ENCODE data around the gene C10orf105.

DNA sequence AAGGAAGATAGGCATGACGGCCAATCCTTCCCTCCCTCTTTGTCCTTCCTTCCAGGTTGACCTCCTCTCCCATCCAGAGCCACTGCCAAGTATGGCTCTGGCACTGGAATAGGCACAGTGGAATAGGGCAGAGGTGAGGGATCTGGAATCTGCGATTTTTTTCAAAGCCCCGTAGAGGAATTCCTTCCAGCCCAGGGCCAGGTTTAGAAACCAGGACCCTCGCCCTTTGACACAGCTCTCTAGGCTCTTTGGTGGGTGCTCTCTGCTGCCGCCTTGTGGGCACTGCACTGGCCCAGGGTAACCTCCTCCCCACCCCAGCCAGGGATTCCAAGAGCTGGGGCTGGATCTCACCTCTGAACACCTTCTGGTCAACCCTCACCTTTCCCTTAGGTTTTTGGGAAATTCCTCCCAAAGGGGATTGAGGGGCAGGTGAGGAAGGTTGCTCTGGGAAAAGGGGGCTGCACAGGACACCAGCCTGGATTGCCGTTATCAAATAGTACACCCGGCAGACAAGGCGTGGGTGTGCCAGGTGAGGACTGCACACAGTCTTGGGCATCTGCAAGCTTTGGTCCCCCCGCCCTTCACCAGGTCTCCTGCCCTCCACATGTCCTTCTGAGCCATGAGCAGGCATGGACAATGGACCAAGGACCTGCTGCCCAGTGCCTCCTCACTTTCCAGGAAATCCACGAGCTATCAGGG lies 22.8 kb downstream of the C10orf105 start:
- TF ChIP-seq, protein P1, sequence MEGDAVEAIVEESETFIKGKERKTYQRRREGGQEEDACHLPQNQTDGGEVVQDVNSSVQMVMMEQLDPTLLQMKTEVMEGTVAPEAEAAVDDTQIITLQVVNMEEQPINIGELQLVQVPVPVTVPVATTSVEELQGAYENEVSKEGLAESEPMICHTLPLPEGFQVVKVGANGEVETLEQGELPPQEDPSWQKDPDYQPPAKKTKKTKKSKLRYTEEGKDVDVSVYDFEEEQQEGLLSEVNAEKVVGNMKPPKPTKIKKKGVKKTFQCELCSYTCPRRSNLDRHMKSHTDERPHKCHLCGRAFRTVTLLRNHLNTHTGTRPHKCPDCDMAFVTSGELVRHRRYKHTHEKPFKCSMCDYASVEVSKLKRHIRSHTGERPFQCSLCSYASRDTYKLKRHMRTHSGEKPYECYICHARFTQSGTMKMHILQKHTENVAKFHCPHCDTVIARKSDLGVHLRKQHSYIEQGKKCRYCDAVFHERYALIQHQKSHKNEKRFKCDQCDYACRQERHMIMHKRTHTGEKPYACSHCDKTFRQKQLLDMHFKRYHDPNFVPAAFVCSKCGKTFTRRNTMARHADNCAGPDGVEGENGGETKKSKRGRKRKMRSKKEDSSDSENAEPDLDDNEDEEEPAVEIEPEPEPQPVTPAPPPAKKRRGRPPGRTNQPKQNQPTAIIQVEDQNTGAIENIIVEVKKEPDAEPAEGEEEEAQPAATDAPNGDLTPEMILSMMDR (conservative IDR thresholded peaks at IDR 0.05 in 1 of 2, IDR thresholded peaks at IDR 0.05 in 1 of 2; ENCODE audit: low read depth in 1 of 2, low read length in 2 of 2): peak; percentile 87 to 93
- TF ChIP-seq EZH2 (IDR thresholded peaks at IDR 0.05; ENCODE audit: low read length, missing control alignments): no peak

All from fibroblast of lung (primary cell).